PC-3 (cell line): Measurements from ENCODE around the gene SLC4A7. TPM values are rescaled to one million over a fixed set of nuclear protein-coding genes. Genes with fewer than 3 reads are reported as not detected.

Experiments used
- ATAC-seq: fragments of 200-7000 bp; cut with Tn5 transposase; 2 replicates; pipeline ENCODE4 v1.9.1; 2020; ENCODE audit warnings: mild to moderate bottlenecking, moderate library complexity
- BruUV-seq: library from RNA; stranded (reverse); fragments of 400-500 nt; replicated peaks from 2 replicates; lab custom pipeline; 2021; lab: Mats Ljungman, UMichigan
- CTCF ChIA-PET: fragments of 300-600 bp; sonication (Branson Sonifier 250); formaldehyde crosslinking; loops from one replicate; lab custom pipeline; 2022; ENCODE audit warnings: antibody characterized with exemption; lab: Charles Lee
- POLR2A ChIA-PET: fragments of 300-600 bp; sonication (Branson Sonifier 250); formaldehyde crosslinking; loops from one replicate; lab custom pipeline; 2022; ENCODE audit warnings: antibody characterized with exemption; ENCODE audit not compliant: unreplicated experiment; lab: Charles Lee
- DNase-seq: peaks from one replicate; pipeline ENCODE4 v3.0.0-alpha.2; 2015
- H2AFZ ChIP-seq: fragments of 300-600 bp; sonication (generic); 2 replicates; pipeline ENCODE4 v1.6.0; 2016; ENCODE audit warnings: antibody characterized with exemption, low read length
- H3F3A ChIP-seq: fragments of 300-600 bp; sonication (generic); one replicate; pipeline ENCODE4 v1.6.0; 2017; ENCODE audit warnings: antibody characterized with exemption, low read length, control low read depth, mild to moderate bottlenecking; ENCODE audit not compliant: unreplicated experiment
- H3K27ac ChIP-seq: fragments of 300-600 bp; sonication (generic); 2 replicates; pipeline ENCODE4 v1.5.1; 2016; ENCODE audit warnings: mild to moderate bottlenecking, low read length
- H3K27me3 ChIP-seq: fragments of 300-600 bp; sonication (generic); 2 replicates; pipeline ENCODE4 v1.6.1; 2016; ENCODE audit warnings: low read length, mixed read lengths
- H3K36me3 ChIP-seq: fragments of 300-600 bp; sonication (generic); 2 replicates; pipeline ENCODE4 v1.6.1; 2016; ENCODE audit warnings: low read depth, mixed run types, low read length, mixed read lengths
- H3K4me1 ChIP-seq: fragments of 300-600 bp; sonication (generic); 2 replicates; pipeline ENCODE4 v1.5.1; 2016; ENCODE audit warnings: low read length; ENCODE audit not compliant: insufficient read depth
- H3K4me2 ChIP-seq: fragments of 300-600 bp; sonication (generic); 2 replicates; pipeline ENCODE4 v1.6.0; 2016; ENCODE audit warnings: low read length
- H3K4me3 ChIP-seq: fragments of 300-600 bp; sonication (generic); 2 replicates; pipeline ENCODE4 v1.5.1; 2016; ENCODE audit warnings: mild to moderate bottlenecking, low read length, mixed read lengths
- H3K79me2 ChIP-seq: fragments of 300-600 bp; sonication (generic); 2 replicates; pipeline ENCODE4 v1.6.1; 2017; ENCODE audit warnings: low read length, mixed read lengths
- H3K9ac ChIP-seq: fragments of 300-600 bp; sonication (generic); 2 replicates; pipeline ENCODE4 v1.6.0; 2016; ENCODE audit warnings: mild to moderate bottlenecking, low read length
- H3K9me2 ChIP-seq: fragments of 300-600 bp; sonication (generic); replicated peaks from 2 replicates; pipeline ENCODE4 v1.6.1; 2016; ENCODE audit warnings: mixed run types, low read length, mixed read lengths
- H3K9me3 ChIP-seq: fragments of 300-600 bp; sonication (generic); 2 replicates; pipeline ENCODE4 v1.6.1; 2016; ENCODE audit warnings: low read length, mixed read lengths
- H4K20me1 ChIP-seq: fragments of 300-600 bp; sonication (generic); 2 replicates; pipeline ENCODE4 v1.6.1; 2016; ENCODE audit warnings: low read length, mixed read lengths
- EZH2 ChIP-seq: fragments of 300-600 bp; sonication (generic); IDR thresholded peaks from one replicate; pipeline ENCODE4 v1.6.1; 2017; ENCODE audit warnings: antibody characterized with exemption, mild to moderate bottlenecking, low read length; ENCODE audit not compliant: unreplicated experiment
- EZH2phosphoT487 ChIP-seq: fragments of 300-600 bp; sonication (generic); IDR thresholded peaks from 2 replicates; pipeline ENCODE4 v1.6.1; 2018; ENCODE audit warnings: mild to moderate bottlenecking, antibody characterized with exemption, low read length, borderline replicate concordance
- intact Hi-C: fragments of 100-400 bp; cut with micrococcal nuclease; formaldehyde crosslinking; loops from 2 replicates; pipeline ENCODE4 v1.9.0; 2023
- total RNA-seq: library from RNA; depleted of rRNA; stranded (reverse); fragments of >200 nt; gene quantifications from 2 replicates; pipeline ENCODE4 v1.2.3, GENCODE V29; 2014
- TF ChIP-seq, protein P1 (sequence below): fragments of 300-600 bp; sonication (generic); conservative IDR thresholded peaks from 2 replicates; pipeline ENCODE4 v1.5.1; 2017; ENCODE audit warnings: antibody characterized with exemption, low read depth, mild to moderate bottlenecking, low read length

The SLC4A7 gene
- total RNA-seq, 1 experiment from 2014 or later = 56.0 TPM

DNA sequence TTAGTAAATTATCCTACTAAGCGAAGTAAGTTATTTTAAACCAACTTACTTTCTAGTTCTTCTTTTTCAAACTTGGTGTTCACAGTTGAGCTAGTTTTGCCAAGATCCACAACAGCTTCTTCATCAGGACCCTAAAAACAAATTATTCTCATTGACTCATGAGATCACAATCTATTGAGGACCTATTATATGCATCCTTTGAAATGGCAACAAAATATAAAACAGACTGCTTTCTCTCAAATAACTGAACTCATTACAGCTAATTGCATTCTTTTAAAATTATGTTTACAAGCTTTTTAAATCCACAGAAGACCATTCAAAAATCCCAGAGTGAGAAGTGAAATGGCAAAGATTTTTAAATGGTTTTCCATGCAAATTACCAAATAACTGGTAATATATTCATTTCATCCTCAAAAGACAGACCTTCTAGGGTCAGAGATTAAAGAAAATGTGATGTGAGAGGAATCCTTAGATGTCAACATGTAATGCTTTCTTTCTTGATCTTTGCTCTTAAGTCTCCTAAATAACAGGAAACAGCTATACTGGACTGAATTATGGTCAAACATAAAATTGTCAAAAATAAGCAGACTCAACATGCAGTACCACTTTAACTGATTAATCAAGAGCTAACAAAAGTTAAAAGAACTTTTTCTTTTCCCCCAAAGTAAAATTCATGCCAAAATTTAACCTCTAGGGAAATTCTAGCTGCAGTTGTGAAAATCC lies 31.7 kb downstream of the SLC4A7 start:
- ChIA-PET CTCF (interaction anchor here (0.6 kb wide), 1 partner anchor 228 kb away, joined by 8 read pairs; no protein-coding TSS in a partner anchor), POLR2A (no interaction called here)
- Histone ChIP-seq H3K4me3 (no peak overlapping the region), H3K27me3 (no peaks in the 10 kb centered on the region), H3F3A (no peaks in the 10 kb centered on the region), H3K4me2 (no peak overlapping the region), H3K9me3 (no peaks in the 10 kb centered on the region), H2AFZ (no peak overlapping the region), H3K79me2 (peaks cover 82% of the 10 kb centered on the region), H3K9ac (no peak overlapping the region), H3K27ac (no peak overlapping the region), H3K36me3 (peaks cover 11% of the 10 kb centered on the region; the same call in 1 of the 2 replicates), H4K20me1 (peaks cover 23% of the 10 kb centered on the region; the same call in 1 of the 2 replicates), H3K4me1 (peaks cover 27% of the 10 kb centered on the region), H3K9me2 (no peaks in the 10 kb centered on the region)
- no peak for DNase-seq
- intact Hi-C loops = loop anchor here (5.0 kb wide), 1 partner anchor 140 kb away; no protein-coding TSS in a partner anchor
- ATAC-seq = no peak
- TF ChIP-seq EZH2 (no peak), EZH2phosphoT487 (no peak)
- TF ChIP-seq, protein P1, sequence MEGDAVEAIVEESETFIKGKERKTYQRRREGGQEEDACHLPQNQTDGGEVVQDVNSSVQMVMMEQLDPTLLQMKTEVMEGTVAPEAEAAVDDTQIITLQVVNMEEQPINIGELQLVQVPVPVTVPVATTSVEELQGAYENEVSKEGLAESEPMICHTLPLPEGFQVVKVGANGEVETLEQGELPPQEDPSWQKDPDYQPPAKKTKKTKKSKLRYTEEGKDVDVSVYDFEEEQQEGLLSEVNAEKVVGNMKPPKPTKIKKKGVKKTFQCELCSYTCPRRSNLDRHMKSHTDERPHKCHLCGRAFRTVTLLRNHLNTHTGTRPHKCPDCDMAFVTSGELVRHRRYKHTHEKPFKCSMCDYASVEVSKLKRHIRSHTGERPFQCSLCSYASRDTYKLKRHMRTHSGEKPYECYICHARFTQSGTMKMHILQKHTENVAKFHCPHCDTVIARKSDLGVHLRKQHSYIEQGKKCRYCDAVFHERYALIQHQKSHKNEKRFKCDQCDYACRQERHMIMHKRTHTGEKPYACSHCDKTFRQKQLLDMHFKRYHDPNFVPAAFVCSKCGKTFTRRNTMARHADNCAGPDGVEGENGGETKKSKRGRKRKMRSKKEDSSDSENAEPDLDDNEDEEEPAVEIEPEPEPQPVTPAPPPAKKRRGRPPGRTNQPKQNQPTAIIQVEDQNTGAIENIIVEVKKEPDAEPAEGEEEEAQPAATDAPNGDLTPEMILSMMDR = no peak
- BruUV-seq = no TSS peak

DNA sequence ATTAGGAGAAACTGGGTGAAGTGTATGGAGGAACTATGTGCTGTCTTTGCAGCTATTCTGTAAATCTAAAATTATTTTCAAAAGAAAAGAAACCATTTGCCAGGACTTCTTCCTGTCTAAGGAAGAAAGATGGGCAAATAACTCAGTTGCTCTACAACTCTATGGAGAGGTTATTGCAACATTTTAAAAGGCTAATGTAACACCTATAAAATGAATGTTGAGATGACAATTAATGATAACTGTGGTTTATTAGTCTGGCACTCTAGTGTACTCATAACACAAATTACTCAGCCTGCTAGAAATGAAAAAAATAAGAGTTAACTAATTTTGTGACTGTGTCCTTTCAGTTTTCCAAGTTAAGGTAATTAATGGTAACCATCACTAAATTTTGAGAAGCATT lies 32.3 kb downstream of the SLC4A7 start:
- no peaks in the 10 kb centered on the region for H3F3A ChIP-seq
- H3K9me3 ChIP-seq = no peaks in the 10 kb centered on the region
- no peak overlapping the region for H2AFZ ChIP-seq
- no peaks in the 10 kb centered on the region for H3K27me3 ChIP-seq
- intact Hi-C loops = loop anchor here (5.0 kb wide), 1 partner anchor 140 kb away; no protein-coding TSS in a partner anchor
- no peaks in the 10 kb centered on the region for H3K9me2 ChIP-seq
- ATAC-seq = peak; percentile 14; the same call in 1 of the 2 replicates
- no peak for DNase-seq
- no peak overlapping the region for H3K27ac ChIP-seq
- peak overlapping the region; percentile 4; the same call in 1 of the 2 replicates for H3K4me2 ChIP-seq
- H3K79me2 ChIP-seq = peaks cover 75% of the 10 kb centered on the region
- no peak overlapping the region for H3K4me3 ChIP-seq
- no TSS peak for BruUV-seq
- H3K9ac ChIP-seq = no peak overlapping the region
- H3K4me1 ChIP-seq = peaks cover 27% of the 10 kb centered on the region
- peaks cover 12% of the 10 kb centered on the region for H3K36me3 ChIP-seq
- ChIA-PET CTCF (no interaction called here), POLR2A (no interaction called here)
- TF ChIP-seq, protein P1 = no peak
- TF ChIP-seq EZH2phosphoT487 = no peak
- no peak for TF ChIP-seq EZH2
- H4K20me1 ChIP-seq = peaks cover 19% of the 10 kb centered on the region; the same call in 1 of the 2 replicates

DNA sequence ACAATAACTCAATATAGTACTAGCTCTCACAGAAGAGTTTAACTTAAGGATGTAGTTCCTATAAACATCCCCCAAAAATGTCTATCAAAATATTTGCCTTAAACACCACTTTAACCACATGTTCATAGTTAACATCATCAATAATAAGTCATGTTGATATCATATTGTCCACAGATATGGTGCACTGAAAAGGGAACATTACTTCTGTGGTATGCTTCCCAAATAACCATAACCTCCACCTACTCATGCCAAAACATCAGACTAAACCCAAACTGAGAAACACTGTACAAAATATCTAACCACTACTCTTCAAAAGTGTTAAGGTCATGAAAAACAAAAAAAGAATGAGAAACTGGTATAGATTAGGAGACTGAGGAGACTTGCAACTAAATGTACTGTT lies 32.9 kb downstream of the SLC4A7 start:
- BruUV-seq = no TSS peak
- Histone ChIP-seq H3K9me2 (no peaks in the 10 kb centered on the region), H3K4me2 (peak overlapping the region; percentile 4; the same call in 1 of the 2 replicates), H3K4me1 (peaks cover 27% of the 10 kb centered on the region), H3K4me3 (no peak overlapping the region), H3F3A (no peaks in the 10 kb centered on the region), H3K79me2 (peaks cover 75% of the 10 kb centered on the region), H2AFZ (no peak overlapping the region), H3K9ac (no peak overlapping the region), H3K9me3 (no peaks in the 10 kb centered on the region), H3K27me3 (no peaks in the 10 kb centered on the region), H3K27ac (no peak overlapping the region), H4K20me1 (peaks cover 13% of the 10 kb centered on the region; the same call in 1 of the 2 replicates), H3K36me3 (peaks cover 16% of the 10 kb centered on the region)
- DNase-seq (peak; percentile 14), ATAC-seq (no peak)
- TF ChIP-seq EZH2 = no peak
- ChIA-PET POLR2A (no interaction called here), CTCF (no interaction called here)
- intact Hi-C loops = loop anchor here (5.0 kb wide), 1 partner anchor 139 kb away; no protein-coding TSS in a partner anchor
